Raji (cell line): ENCODE results near the gene ZNF407.

Source experiments
- POLR2A ChIP-seq: IDR thresholded peaks from 2 replicates; pipeline ENCODE4 v1.6.1; 2011; ENCODE audit warnings: low read depth, low read length, control low read depth; ENCODE audit not compliant: insufficient read depth

Gene ZNF407

GRCh38 chr18:74610051-74610615 is 12.5 kb downstream of the ZNF407 start:
- no peak for TF ChIP-seq POLR2A

- no peak for TF ChIP-seq POLR2A
Measured at GRCh38 chr18:74610860-74611259, 13.2 kb downstream of the ZNF407 start.

GRCh38 chr18:74611765-74612164 is 14.1 kb downstream of the ZNF407 start:
- TF ChIP-seq POLR2A: no peak

- no peak for TF ChIP-seq POLR2A
Measured at GRCh38 chr18:74613381-74613780, 15.7 kb downstream of the ZNF407 start.

GRCh38 chr18:74616494-74616893 is 18.8 kb downstream of the ZNF407 start:
- TF ChIP-seq POLR2A: no peak

- TF ChIP-seq POLR2A: no peak
Measured at GRCh38 chr18:74617486-74617885, 19.8 kb downstream of the ZNF407 start.

- TF ChIP-seq POLR2A: no peak
Measured at GRCh38 chr18:74622072-74622471, 24.4 kb downstream of the ZNF407 start.

- TF ChIP-seq POLR2A: no peak
Measured at GRCh38 chr18:74623047-74623816, 25.6 kb downstream of the ZNF407 start.

- TF ChIP-seq POLR2A: no peak
Measured at GRCh38 chr18:74624466-74624865, 26.8 kb downstream of the ZNF407 start.

- no peak for TF ChIP-seq POLR2A
Measured at GRCh38 chr18:74625157-74625556, 27.5 kb downstream of the ZNF407 start.

GRCh38 chr18:74626049-74626874 is 28.6 kb downstream of the ZNF407 start:
- TF ChIP-seq POLR2A: no peak

- TF ChIP-seq POLR2A: no peak
Measured at GRCh38 chr18:74630804-74631203, 33.1 kb downstream of the ZNF407 start.

- no peak for TF ChIP-seq POLR2A
Measured at GRCh38 chr18:74631212-74631611, 33.5 kb downstream of the ZNF407 start.

- no peak for TF ChIP-seq POLR2A
Measured at GRCh38 chr18:74631623-74632350, 34.1 kb downstream of the ZNF407 start.

- no peak for TF ChIP-seq POLR2A
Measured at GRCh38 chr18:74632351-74632679, 34.6 kb downstream of the ZNF407 start.

- no peak for TF ChIP-seq POLR2A
Measured at GRCh38 chr18:74632856-74633255, 35.2 kb downstream of the ZNF407 start.
